ENCODE results near the gene COX4I1.

The COX4I1 gene

DNA sequence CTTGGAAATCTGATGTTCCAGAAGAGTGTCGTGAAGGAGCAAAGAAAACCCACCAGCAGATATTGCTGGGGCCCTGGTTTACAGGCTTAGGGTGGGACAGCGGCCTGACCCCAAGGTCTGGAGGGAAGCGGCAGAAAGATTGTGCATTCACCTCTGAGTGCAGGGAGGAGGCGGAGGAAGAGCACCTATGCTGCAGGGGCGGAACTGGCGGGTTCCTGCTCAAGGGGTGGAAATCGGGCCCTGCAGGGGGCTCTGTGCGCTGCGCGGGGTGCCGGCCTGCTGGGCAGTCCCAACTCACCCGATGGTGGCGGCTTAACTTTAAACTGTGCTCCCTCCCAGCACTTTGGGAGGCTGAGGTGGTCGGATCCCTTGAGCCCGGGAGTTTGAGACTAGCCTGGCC is 47.5 kb downstream of the COX4I1 start:
- H3K36me3 ChIP-seq (ENCODE audit: control insufficient read depth, low read depth, low read length), result no peaks in the 10 kb centered on the region
- H3K27me3 ChIP-seq (ENCODE audit: control insufficient read depth, insufficient read depth, low read length), result no peaks in the 10 kb centered on the region
- H3K9ac ChIP-seq (ENCODE audit: low read length), result no peak overlapping the region
- H3K27ac ChIP-seq (ENCODE audit: low read length), result no peak overlapping the region
- H3K9me3 ChIP-seq (ENCODE audit: control insufficient read depth, low read depth, low read length), result no peaks in the 10 kb centered on the region
- H3K4me1 ChIP-seq (ENCODE audit: control insufficient read depth, low read depth, low read length), result no peaks in the 10 kb centered on the region
- H3K4me3 ChIP-seq (ENCODE audit: low read length), result no peak overlapping the region

DNA sequence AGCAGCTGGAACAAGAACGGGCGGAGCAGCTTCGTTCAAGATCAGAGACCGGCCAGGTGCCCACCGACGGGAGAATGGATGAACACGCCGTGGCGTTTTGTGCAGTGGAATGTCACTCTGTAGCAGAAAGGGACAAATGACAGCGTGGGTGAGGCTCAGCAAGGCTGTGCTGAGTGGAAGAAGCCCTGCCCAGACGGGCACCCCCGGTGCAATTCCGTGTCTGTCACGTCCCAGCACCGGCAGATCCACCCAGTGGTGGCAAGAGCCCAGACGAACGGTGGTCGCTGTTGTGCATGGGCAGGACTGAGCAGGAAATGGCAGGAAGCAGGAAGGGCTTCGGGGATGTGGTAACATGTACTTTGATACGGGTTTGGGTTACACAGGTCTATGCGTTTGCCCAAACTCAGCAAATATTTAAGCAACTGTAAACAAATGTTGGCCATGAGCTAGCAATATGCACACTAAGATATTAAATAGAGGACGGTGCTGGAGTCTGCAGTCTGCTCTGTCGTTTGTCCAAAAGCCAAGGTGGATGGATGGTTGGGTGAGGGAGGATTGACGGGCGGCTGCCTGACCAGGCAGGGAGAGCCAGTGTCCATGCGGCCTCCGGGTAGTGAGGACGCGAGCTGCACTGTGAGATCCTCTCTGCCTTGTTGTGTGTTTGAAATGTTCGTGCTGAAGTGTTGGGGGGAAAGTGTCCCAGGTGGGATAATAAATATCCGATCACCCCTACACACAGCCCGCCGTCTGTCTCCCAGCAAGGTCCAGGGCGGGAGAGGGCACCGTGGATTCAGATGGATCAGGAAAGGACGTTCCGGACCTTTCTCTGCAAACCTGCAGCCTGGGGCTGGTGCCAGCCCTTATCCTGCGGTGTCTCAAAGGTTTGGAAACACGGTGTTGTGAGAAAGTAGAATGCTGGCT is 48.4 kb downstream of the COX4I1 start:
- H3K4me3 ChIP-seq (ENCODE audit: low read length), result no peak overlapping the region
- no peaks in the 10 kb centered on the region for H3K4me1 ChIP-seq (ENCODE audit: control insufficient read depth, low read depth, low read length)
- no peaks in the 10 kb centered on the region for H3K27me3 ChIP-seq (ENCODE audit: control insufficient read depth, insufficient read depth, low read length)
- H3K9me3 ChIP-seq (ENCODE audit: control insufficient read depth, low read depth, low read length), result no peaks in the 10 kb centered on the region
- no peak overlapping the region for H3K27ac ChIP-seq (ENCODE audit: low read length)
- no peaks in the 10 kb centered on the region for H3K36me3 ChIP-seq (ENCODE audit: control insufficient read depth, low read depth, low read length)
- H3K9ac ChIP-seq (ENCODE audit: low read length), result no peak overlapping the region

- no peak overlapping the region for H3K9ac ChIP-seq (ENCODE audit: low read length)
- no peaks in the 10 kb centered on the region for H3K27me3 ChIP-seq (ENCODE audit: control insufficient read depth, insufficient read depth, low read length)
- H3K27ac ChIP-seq (ENCODE audit: low read length), result no peak overlapping the region
- no peaks in the 10 kb centered on the region for H3K4me1 ChIP-seq (ENCODE audit: control insufficient read depth, low read depth, low read length)
- H3K9me3 ChIP-seq (ENCODE audit: control insufficient read depth, low read depth, low read length), result no peaks in the 10 kb centered on the region
- no peaks in the 10 kb centered on the region for H3K36me3 ChIP-seq (ENCODE audit: control insufficient read depth, low read depth, low read length)
- no peak overlapping the region for H3K4me3 ChIP-seq (ENCODE audit: low read length)
Observed at GRCh38 chr16:85848986-85849385, 49.5 kb downstream of the COX4I1 start.

DNA sequence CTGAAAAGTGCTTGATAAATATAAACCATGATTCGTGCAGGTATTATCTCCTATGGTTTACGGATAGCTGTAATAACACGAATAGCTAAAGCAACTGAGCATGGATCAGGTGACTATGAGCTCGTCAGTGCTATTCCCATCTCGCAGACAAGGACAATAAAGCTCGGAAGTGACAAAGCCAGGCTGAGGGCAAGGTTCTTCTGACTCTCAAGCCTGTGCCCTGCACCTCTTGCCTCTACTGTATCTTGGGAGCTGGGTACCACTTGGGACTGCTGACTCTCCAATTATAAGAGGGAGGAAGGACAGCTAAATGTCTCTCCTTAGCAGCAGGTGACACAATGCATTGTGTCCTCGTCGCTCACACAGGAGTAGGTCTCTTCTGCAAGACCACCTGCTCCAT is 49.9 kb downstream of the COX4I1 start:
- H3K27ac ChIP-seq (ENCODE audit: low read length), result no peak overlapping the region
- no peaks in the 10 kb centered on the region for H3K4me1 ChIP-seq (ENCODE audit: control insufficient read depth, low read depth, low read length)
- H3K9ac ChIP-seq (ENCODE audit: low read length), result no peak overlapping the region
- no peak overlapping the region for H3K4me3 ChIP-seq (ENCODE audit: low read length)
- H3K36me3 ChIP-seq (ENCODE audit: control insufficient read depth, low read depth, low read length), result no peaks in the 10 kb centered on the region
- no peaks in the 10 kb centered on the region for H3K9me3 ChIP-seq (ENCODE audit: control insufficient read depth, low read depth, low read length)
- H3K27me3 ChIP-seq (ENCODE audit: control insufficient read depth, insufficient read depth, low read length), result no peaks in the 10 kb centered on the region

DNA sequence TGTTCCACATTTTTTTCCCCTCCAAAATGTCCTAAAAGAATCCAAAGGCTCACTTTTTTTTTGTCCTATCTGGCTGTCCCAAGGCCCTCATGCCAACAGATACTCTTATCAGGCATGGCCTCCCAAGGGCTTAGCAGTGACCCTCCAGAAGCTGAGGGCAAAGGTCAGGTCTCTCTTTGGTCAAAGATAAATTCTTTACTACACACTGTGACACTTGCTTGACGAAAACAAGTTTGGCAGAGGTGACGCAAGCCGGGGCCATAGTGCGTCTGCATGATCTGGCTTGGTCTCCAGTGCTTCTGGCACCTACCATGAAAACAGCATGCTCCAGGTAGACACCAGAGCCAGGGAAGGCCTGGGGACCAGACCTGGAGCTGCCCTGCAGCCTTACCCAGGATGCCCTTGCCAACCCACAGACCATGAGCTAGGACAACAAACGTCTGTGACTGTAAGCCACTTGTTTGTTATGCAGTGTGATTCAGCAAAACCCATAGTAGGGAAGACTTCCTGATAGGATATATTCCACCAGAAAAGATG is 50.9 kb downstream of the COX4I1 start:
- Histone ChIP-seq H3K4me1 (ENCODE audit: control insufficient read depth, low read depth, low read length) (no peaks in the 10 kb centered on the region), H3K27me3 (ENCODE audit: control insufficient read depth, insufficient read depth, low read length) (no peaks in the 10 kb centered on the region), H3K9me3 (ENCODE audit: control insufficient read depth, low read depth, low read length) (no peaks in the 10 kb centered on the region)

GRCh38 chr16:85851034-85851785 is 51.7 kb downstream of the COX4I1 start:
- no peaks in the 10 kb centered on the region for H3K9me3 ChIP-seq (ENCODE audit: control insufficient read depth, low read depth, low read length)
- H3K36me3 ChIP-seq (ENCODE audit: control insufficient read depth, low read depth, low read length), result no peaks in the 10 kb centered on the region
- no peak overlapping the region for H3K9ac ChIP-seq (ENCODE audit: low read length)
- no peaks in the 10 kb centered on the region for H3K4me1 ChIP-seq (ENCODE audit: control insufficient read depth, low read depth, low read length)
- no peaks in the 10 kb centered on the region for H3K27me3 ChIP-seq (ENCODE audit: control insufficient read depth, insufficient read depth, low read length)
- no peak overlapping the region for H3K27ac ChIP-seq (ENCODE audit: low read length)
- no peak overlapping the region for H3K4me3 ChIP-seq (ENCODE audit: low read length)

More for the DNA sequence above, 50.9 kb downstream of the COX4I1 start:
- Histone ChIP-seq H3K4me3 (ENCODE audit: low read length) (no peak overlapping the region), H3K36me3 (ENCODE audit: control insufficient read depth, low read depth, low read length) (no peaks in the 10 kb centered on the region), H3K27ac (ENCODE audit: low read length) (no peak overlapping the region), H3K9ac (ENCODE audit: low read length) (no peak overlapping the region)

DNA sequence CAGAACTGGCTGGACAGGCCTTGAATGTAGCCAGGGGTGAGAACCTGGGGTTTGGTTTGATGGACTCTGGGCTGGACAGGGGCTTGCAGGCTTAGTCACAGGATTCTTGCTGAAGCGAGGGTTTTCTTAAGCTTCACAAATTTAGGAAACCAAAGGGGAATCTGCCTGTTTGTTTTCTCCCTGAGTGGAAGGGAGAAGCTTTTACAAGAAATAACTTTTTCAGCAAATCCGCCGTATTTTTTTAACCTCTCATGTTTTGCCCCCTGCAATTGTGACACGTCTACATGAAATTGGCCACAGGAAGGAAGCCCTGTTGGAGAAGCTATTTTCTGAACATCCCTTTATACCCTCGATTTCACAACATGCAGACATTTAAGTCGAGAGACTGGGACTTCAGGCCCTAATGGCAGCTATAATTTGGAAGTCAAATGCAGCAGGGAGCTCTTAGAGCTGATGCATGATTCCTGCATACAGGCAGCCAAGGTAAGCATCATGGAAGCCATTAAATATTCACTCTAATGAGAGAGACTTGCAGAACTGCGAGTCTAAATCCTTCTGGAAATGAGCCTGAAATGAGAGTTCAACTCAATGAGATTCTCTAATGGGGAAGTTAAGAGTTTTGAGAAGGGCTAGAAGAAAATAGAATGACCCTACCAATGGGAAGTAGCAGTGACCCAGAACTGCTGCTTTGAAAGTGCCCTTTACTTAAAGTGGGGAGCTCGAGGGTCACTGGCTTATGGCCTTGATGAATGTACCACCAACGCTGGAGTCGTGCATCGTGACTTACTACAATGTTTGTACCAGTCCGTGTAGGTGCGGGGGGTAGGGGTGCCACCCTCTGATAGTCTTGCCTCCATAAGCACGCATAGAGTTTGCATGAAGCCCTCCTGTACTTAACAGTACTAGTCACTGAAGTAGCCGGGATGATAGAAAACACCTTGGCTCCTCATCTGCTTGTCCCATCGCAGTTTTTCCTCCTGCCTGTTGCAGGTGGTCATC is 54.4 kb downstream of the COX4I1 start:
- H3K4me3 ChIP-seq (ENCODE audit: low read length), result no peak overlapping the region
- H3K27ac ChIP-seq (ENCODE audit: low read length), result no peak overlapping the region
- no peak overlapping the region for H3K9ac ChIP-seq (ENCODE audit: low read length)
- H3K36me3 ChIP-seq (ENCODE audit: control insufficient read depth, low read depth, low read length), result no peaks in the 10 kb centered on the region
- H3K27me3 ChIP-seq (ENCODE audit: control insufficient read depth, insufficient read depth, low read length), result no peaks in the 10 kb centered on the region
- no peaks in the 10 kb centered on the region for H3K4me1 ChIP-seq (ENCODE audit: control insufficient read depth, low read depth, low read length)
- H3K9me3 ChIP-seq (ENCODE audit: control insufficient read depth, low read depth, low read length), result no peaks in the 10 kb centered on the region

DNA sequence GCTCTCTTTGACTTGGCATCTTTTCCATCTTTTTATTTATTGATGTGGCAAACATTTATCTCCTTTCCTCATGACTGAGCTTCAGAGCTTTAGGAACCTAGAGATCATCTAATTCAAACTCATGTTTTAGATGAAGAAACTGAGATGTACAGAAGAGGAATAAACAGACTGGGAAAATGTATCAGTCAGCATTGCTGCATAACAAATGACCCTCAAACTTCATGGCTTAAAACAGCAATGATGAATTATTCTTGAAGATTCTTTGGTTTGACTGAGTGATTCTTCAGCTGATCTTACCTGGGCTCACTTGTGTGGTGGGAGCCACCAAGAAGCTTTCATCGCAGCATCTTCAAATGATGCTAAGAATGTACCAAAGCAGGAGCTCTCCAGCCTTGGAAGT is 55.4 kb downstream of the COX4I1 start:
- Histone ChIP-seq H3K36me3 (ENCODE audit: control insufficient read depth, low read depth, low read length) (no peaks in the 10 kb centered on the region), H3K9me3 (ENCODE audit: control insufficient read depth, low read depth, low read length) (no peaks in the 10 kb centered on the region), H3K4me1 (ENCODE audit: control insufficient read depth, low read depth, low read length) (no peaks in the 10 kb centered on the region), H3K4me3 (ENCODE audit: low read length) (no peak overlapping the region), H3K27ac (ENCODE audit: low read length) (no peak overlapping the region), H3K27me3 (ENCODE audit: control insufficient read depth, insufficient read depth, low read length) (no peaks in the 10 kb centered on the region), H3K9ac (ENCODE audit: low read length) (no peak overlapping the region)

DNA sequence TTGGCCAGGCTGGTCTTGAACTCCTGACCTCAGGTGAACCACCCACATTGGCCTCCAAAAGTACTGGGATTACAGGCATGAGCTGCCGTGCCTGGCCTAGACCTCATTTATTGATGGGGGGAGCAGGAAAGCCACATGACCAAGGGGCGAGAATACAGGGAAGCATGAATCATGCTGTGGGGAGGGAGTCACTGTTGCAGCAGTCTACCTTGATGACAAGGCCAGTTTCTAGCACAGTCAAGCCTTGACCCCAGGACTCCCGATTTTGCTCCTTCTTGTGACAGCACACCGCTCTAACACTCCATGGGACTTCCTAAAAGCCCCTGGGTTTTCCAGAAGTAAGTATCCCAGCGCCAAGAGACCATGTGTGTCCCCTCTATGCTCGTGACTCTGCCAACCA is 56.6 kb downstream of the COX4I1 start:
- H3K27ac ChIP-seq (ENCODE audit: low read length), result no peak overlapping the region
- H3K4me3 ChIP-seq (ENCODE audit: low read length), result no peak overlapping the region
- H3K27me3 ChIP-seq (ENCODE audit: control insufficient read depth, insufficient read depth, low read length), result no peaks in the 10 kb centered on the region
- H3K4me1 ChIP-seq (ENCODE audit: control insufficient read depth, low read depth, low read length), result no peaks in the 10 kb centered on the region
- no peaks in the 10 kb centered on the region for H3K9me3 ChIP-seq (ENCODE audit: control insufficient read depth, low read depth, low read length)
- H3K36me3 ChIP-seq (ENCODE audit: control insufficient read depth, low read depth, low read length), result no peaks in the 10 kb centered on the region
- no peak overlapping the region for H3K9ac ChIP-seq (ENCODE audit: low read length)

GRCh38 chr16:85856585-85856984 is 57.1 kb downstream of the COX4I1 start:
- Histone ChIP-seq H3K27ac (ENCODE audit: low read length) (no peak overlapping the region), H3K27me3 (ENCODE audit: control insufficient read depth, insufficient read depth, low read length) (no peaks in the 10 kb centered on the region), H3K9me3 (ENCODE audit: control insufficient read depth, low read depth, low read length) (no peaks in the 10 kb centered on the region), H3K9ac (ENCODE audit: low read length) (no peak overlapping the region), H3K4me1 (ENCODE audit: control insufficient read depth, low read depth, low read length) (no peaks in the 10 kb centered on the region), H3K36me3 (ENCODE audit: control insufficient read depth, low read depth, low read length) (no peaks in the 10 kb centered on the region), H3K4me3 (ENCODE audit: low read length) (no peak overlapping the region)

All from iPS-18a (cell line).